GM19395 (cell line): Measurements from ENCODE around the gene SIRPA.
A peak's percentile ranks its signal among the peaks of the same experiment; 100 is the strongest.

ENCODE experiments used
- ATAC-seq: cut with Tn5 transposase; IDR thresholded peaks from one replicate; pipeline ENCODE4 v1.9.1; 2021; ENCODE audit warnings: mild to moderate bottlenecking, moderate library complexity; ENCODE audit not compliant: unreplicated experiment

The SIRPA gene

DNA sequence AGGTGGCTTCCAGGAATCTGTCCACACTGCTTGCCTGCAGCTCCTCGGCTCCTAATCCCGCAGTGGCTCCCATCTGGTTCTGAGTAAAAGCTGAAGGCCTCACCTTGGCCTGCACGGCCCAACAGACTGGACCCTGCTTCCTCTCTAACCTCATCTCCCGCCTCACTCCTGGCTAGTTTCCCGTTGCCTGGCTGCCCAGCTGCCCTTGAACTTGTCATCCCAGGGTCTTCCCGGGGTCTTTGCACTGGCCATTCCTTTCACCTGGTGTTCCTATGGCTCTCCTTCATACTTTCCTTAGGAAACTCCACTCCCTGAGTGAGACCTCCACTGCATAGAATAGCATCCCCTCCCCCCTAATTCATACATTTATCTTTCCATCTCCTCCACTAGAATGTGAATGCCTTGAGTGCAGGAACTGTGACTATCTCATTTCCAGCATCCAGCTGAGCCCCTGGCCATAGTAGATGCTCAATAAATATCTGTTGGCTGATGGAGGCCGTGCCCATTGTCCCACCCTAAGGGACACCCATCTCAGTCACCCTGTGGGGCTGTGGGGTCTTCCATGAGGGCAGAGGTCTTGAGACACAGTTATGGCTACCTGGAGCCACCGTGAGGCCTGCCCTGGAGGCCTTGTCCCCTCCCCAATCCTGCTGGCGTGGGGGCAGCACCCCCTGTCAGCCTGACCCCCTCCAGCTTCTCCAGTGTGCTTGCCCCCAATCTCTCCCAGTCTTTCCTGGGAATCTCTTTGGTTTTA lies 9.1 kb upstream of the SIRPA start:
- ATAC-seq, result no peak

DNA sequence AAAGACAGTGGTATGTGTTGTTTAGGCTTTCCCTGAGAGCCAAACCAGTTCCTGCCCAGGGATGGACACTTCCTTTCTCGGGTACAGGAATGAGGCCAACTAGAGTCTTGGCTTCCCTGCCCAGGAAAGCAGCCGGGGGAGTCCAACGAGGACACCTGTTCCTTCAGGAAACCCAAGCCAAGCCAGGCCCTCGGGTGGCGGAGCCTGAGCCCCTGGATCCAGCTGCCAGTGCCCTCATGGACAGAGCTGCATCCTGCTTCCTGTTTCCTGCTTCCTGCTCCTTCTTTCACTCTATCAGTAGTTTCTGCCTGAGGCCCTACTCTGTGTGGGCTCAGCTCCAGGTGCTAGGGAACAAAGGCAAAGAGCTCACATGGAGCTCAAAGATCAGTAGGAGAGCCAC lies 7.9 kb upstream of the SIRPA start:
- ATAC-seq, result no peak

DNA sequence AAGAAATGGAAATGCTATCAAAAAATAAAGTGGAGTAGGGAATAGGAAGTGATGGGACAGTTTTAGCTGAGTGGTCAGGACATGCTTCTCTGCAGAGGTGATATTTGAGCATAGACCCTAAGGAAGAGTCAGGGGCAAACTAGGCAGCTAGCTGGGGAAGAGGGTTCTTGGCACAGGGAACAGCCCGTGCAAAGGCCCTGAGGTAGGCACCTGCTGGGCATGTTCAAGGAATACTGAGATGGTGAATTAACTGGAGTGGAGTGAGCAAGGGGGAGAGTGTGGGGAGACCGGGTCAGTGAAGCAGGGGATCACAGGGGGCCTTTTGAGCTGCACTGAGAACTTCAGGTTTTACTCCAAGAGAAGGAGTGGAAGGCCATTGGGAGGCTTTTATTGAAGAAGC lies 7.5 kb upstream of the SIRPA start:
- no peak for ATAC-seq

DNA sequence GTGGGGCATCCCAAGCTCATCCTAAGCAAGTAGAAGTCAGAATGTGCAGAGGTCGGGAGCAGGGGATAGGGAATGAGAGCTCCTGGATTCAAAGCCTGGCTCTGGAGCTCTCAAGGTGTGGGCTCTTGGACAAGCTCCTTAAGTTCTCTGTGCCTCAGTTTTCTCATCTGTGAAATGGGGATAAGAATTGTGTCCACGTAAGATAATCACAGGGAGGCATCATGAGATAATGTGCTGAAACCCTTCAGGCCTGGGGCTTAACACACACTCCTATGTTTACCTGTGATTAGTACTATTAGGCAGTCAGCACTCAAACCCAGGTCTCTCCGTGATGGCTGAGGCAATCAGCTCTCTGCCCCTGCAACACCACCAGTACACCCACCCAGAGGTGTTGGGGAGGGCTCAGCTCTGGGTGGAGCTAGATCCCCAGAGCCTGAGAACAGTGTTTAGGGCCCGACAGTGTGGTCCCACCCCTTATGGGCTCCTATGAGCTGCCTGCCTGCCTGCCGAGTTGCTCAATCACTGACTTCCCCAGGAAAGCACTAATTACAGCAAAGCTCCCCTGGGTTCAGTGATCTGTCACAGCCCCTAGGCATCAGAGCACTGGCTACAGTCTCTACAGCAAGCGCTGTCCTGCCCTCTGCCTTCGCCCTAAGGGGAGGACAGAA lies 6.3 kb upstream of the SIRPA start:
- no peak for ATAC-seq

GRCh38 chr20:1890469-1891262 lies 4.5 kb upstream of the SIRPA start:
- ATAC-seq, result no peak

GRCh38 chr20:1891263-1892118 lies 3.7 kb upstream of the SIRPA start:
- ATAC-seq, result no peak

- ATAC-seq, result no peak
Measured at GRCh38 chr20:1892119-1892385, 3.2 kb upstream of the SIRPA start.

- no peak for ATAC-seq
Measured at GRCh38 chr20:1893721-1894470, 1.3 kb upstream of the SIRPA start.

DNA sequence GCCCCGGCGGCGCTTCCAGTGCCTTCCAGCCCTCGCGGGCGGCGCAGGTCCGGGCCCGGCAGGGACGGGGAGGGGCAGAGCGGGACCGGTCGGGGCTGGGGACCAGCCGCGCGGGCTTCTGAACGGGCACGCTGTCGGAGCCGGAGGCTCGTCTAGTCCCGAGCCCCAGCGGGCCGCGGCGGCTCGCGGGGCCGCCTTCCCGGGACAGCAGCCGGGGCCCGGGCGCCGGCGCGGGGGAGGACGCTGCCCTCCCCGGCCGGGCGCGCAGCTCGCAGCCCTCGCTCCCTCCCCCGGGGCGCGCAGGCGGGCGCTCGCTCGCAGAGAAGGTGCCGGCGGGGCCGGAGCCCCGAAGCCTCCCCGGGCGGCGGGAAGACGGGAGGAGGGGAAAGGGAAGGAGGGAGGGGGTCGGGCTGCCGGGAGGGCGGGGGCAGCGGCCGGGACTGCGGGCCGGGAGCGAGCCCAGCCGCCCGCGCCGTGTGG lies 696 bp upstream of the SIRPA start:
- no peak for ATAC-seq

- no peak for ATAC-seq
Measured at GRCh38 chr20:1895674-1896483, 672 bp downstream of the SIRPA start.

- no peak for ATAC-seq
Measured at GRCh38 chr20:1896484-1897258, 1.5 kb downstream of the SIRPA start.

GRCh38 chr20:1897541-1897940 lies 2.3 kb downstream of the SIRPA start:
- no peak for ATAC-seq

GRCh38 chr20:1897965-1898464 lies 2.8 kb downstream of the SIRPA start:
- ATAC-seq, result peak; percentile 79

- no peak for ATAC-seq
Measured at GRCh38 chr20:1898482-1899240, 3.5 kb downstream of the SIRPA start.

GRCh38 chr20:1899241-1899525 lies 4.0 kb downstream of the SIRPA start:
- ATAC-seq, result no peak

DNA sequence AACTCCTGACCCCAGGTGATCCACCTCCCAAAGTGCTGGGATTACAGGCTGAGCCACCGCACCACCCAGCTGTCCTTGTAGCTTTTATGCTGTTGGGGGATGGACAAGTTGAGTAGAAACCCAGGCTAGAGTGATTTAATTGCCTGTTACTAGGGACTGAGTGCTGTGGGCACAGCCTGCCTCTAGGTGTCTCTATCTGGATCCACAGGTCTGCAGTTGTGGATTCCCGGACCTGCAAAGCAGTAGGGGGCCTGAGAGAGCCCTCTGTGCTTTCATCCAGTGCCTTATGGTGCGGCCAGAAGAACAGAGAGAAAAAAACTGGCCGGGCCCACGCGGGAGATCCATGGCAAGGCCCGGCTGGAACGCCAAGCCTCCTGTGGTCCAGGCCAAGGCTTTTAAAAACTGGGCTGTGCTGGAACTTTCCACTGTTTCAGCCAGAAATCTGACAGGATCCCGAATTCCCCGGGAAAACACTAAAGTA lies 5.2 kb downstream of the SIRPA start:
- no peak for ATAC-seq

- ATAC-seq, result no peak
Measured at GRCh38 chr20:1901704-1902103, 6.5 kb downstream of the SIRPA start.

- no peak for ATAC-seq
Measured at GRCh38 chr20:1902188-1902587, 7.0 kb downstream of the SIRPA start.
